GM13976 (cell line): ENCODE data around the gene CCDC40.
"Not testable (repeated sequence)": the region's sequence is repeated elsewhere in the genome, so short reads cannot be mapped to it uniquely, and the experiment has no call there.

Experiments
- DNase-seq: peaks from one replicate; pipeline ENCODE4 v3.0.0; 2012; ENCODE audit warnings: low spot score
- CTCF ChIP-seq: IDR thresholded peaks from 2 replicates; pipeline ENCODE4 v1.5.1; 2012; ENCODE audit warnings: borderline replicate concordance, mild to moderate bottlenecking; ENCODE audit not compliant: insufficient read depth; ENCODE audit errors: extremely low read depth, missing control alignments, control extremely low read depth
- in situ Hi-C: fragments of 300-500 bp; cut with MboI; formaldehyde crosslinking; loops from one replicate; pipeline ENCODE4 v1.12.0; 2022; ENCODE audit warnings: low sequenced_read_pairs, mixed read lengths, inconsistent platforms; ENCODE audit not compliant: unreplicated experiment

The CCDC40 gene

GRCh38 chr17:80089762-80090161 is 53.3 kb downstream of the CCDC40 start:
- in situ Hi-C loops, result no loop called here
- TF ChIP-seq CTCF, result no peak
- no peak for DNase-seq

- DNase-seq, in situ Hi-C loops: not testable (repeated sequence)
These were observed 53.7 kb downstream of the CCDC40 start for GRCh38 chr17:80090164-80090563.

- no peak for TF ChIP-seq CTCF
- in situ Hi-C loops, result no loop called here
- no peak for DNase-seq
These were observed 54.9 kb downstream of the CCDC40 start for GRCh38 chr17:80091376-80091775.

GRCh38 chr17:80092959-80093358 is 56.5 kb downstream of the CCDC40 start:
- no peak for DNase-seq
- in situ Hi-C loops, result no loop called here
- TF ChIP-seq CTCF, result no peak

- no peak for TF ChIP-seq CTCF
- no peak for DNase-seq
- in situ Hi-C loops, result no loop called here
These were observed 58.8 kb downstream of the CCDC40 start for GRCh38 chr17:80095038-80095843.

- in situ Hi-C loops, result no loop called here
- no peak for DNase-seq
These were observed 59.5 kb downstream of the CCDC40 start for GRCh38 chr17:80095844-80096475.

More at GRCh38 chr17:80095844-80096475, 59.5 kb downstream of the CCDC40 start:
- no peak for TF ChIP-seq CTCF
